ENCODE results near the gene SHANK3.

GRCh38 chr22:50702261-50702671 lies 29.6 kb downstream of the SHANK3 start:
- TF ChIP-seq FOXM1 (IDR thresholded peaks at IDR 0.05; ENCODE audit: low read depth) (no peak), YY1 (IDR thresholded peaks at IDR 0.05; ENCODE audit: low read depth) (no peak), CTCF (IDR thresholded peaks at IDR 0.05) (no peak), CHD2 (IDR thresholded peaks at IDR 0.05; ENCODE audit: low read length, partially characterized antibody) (no peak), NRF1 (IDR thresholded peaks at IDR 0.05; ENCODE audit: low read depth, low read length) (no peak), JUND (IDR thresholded peaks at IDR 0.05) (no peak), SIN3A (IDR thresholded peaks at IDR 0.05; ENCODE audit: borderline replicate concordance, low read depth, low read length) (no peak)
